Activated CD4-positive, alpha-beta T cell treated with anti-CD3 and anti-CD28 coated beads, Interleukin-2, amount 10 ng/mL, durations not matched to agents 7 days and 5 days (primary cell): ENCODE results near the gene EPN3. TPM values are rescaled to one million over a fixed set of nuclear protein-coding genes. Genes with fewer than 3 reads are reported as not detected.

Source experiments
- CTCF ChIA-PET: fragments of 350-600 bp; sonication (Branson Sonifier 250); formaldehyde crosslinking; loops from one replicate; lab custom pipeline; 2021; ENCODE audit warnings: antibody characterized with exemption; lab: Charles Lee
- POLR2A ChIA-PET: fragments of 350-600 bp; sonication (Branson Sonifier 250); formaldehyde crosslinking; loops from one replicate; lab custom pipeline; 2021; ENCODE audit warnings: antibody characterized with exemption; lab: Charles Lee
- DNase-seq: peaks from one replicate; pipeline ENCODE4 v3.0.0-alpha.2; 2020
- H3K27ac Mint-ChIP-seq: one replicate; pipeline ENCODE4 v1.8.0; 2021; ENCODE audit warnings: mild to moderate bottlenecking, moderate library complexity, mixed read lengths
- H3K27me3 Mint-ChIP-seq: one replicate; pipeline ENCODE4 v1.8.0; 2021; ENCODE audit warnings: mixed read lengths
- H3K36me3 Mint-ChIP-seq: one replicate; pipeline ENCODE4 v1.8.0; 2021; ENCODE audit warnings: low read depth, mixed read lengths
- H3K4me1 Mint-ChIP-seq: one replicate; pipeline ENCODE4 v1.8.0; 2021; ENCODE audit warnings: mixed read lengths
- H3K4me3 Mint-ChIP-seq: one replicate; pipeline ENCODE4 v1.8.0; 2021; ENCODE audit warnings: mild to moderate bottlenecking, moderate library complexity, mixed read lengths
- H3K9me3 Mint-ChIP-seq: one replicate; pipeline ENCODE4 v1.8.0; 2021; ENCODE audit warnings: mixed read lengths
- total RNA-seq, 2 experiments: library from RNA; stranded (reverse); gene quantifications; one replicate each; pipeline ENCODE4 v1.2.3, GENCODE V29; 2021

The EPN3 gene
- total RNA-seq, 2 experiments from 2014 or later: not detected

DNA sequence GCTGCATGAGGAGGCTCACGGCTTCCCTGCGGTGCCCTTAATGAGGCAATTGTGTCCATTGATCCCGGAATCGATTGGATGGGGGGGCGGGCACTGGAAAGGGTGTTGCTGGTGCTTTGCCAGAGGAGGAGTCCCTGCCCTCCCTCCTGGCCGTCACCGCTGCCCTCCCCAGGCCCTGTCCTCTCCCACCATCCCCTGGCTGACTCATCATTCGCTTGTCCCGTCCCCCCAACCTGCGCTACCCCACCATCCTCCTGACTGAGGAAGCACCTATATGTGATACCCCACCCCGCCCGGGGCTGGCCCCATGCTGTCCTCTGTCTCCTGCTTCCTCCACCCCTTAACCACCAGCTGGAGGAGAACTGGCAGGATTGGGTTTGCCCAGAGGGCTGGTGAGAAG lies 48.8 kb downstream of the EPN3 start:
- Mint-ChIP-seq H3K4me1 (no peaks in the 10 kb centered on the region), H3K27me3 (no peaks in the 10 kb centered on the region), H3K4me3 (no peak overlapping the region), H3K36me3 (no peaks in the 10 kb centered on the region), H3K27ac (no peak overlapping the region), H3K9me3 (no peaks in the 10 kb centered on the region)
- no peak for DNase-seq
- ChIA-PET CTCF (no interaction called here), POLR2A (no interaction called here)

- H3K27me3 Mint-ChIP-seq: no peaks in the 10 kb centered on the region
- DNase-seq: no peak
- H3K27ac Mint-ChIP-seq: no peak overlapping the region
- POLR2A ChIA-PET: no interaction called here
- CTCF ChIA-PET: no interaction called here
- H3K36me3 Mint-ChIP-seq: no peaks in the 10 kb centered on the region
- H3K4me3 Mint-ChIP-seq: no peak overlapping the region
- H3K9me3 Mint-ChIP-seq: no peaks in the 10 kb centered on the region
- H3K4me1 Mint-ChIP-seq: no peaks in the 10 kb centered on the region
These were observed 50.2 kb downstream of the EPN3 start for GRCh38 chr17:50582741-50583140.

DNA sequence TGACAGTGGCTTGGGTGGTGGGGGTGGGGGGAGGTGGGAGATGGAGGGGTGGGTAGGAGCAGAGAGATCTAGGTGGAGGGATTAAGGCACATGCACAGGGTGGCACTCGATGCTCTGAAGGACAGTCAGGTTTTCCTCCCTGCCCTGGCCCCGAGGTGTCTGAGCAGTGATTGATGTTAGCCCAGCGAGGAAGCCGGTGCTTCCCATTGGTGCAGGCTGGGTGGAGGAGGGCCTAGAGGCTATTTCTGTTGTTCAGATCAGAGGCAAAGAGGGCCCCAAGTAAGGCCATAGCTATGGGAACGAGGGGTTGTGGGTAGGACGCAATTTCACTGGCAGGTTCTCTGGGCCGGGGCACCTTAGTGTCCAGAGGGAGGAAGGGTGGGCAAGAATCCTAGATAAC lies 51.1 kb downstream of the EPN3 start:
- Mint-ChIP-seq H3K4me3 (no peak overlapping the region), H3K27ac (no peak overlapping the region), H3K36me3 (no peaks in the 10 kb centered on the region), H3K9me3 (no peaks in the 10 kb centered on the region), H3K4me1 (no peaks in the 10 kb centered on the region), H3K27me3 (no peaks in the 10 kb centered on the region)
- DNase-seq: no peak
- CTCF ChIA-PET: no interaction called here
- POLR2A ChIA-PET: no interaction called here

- DNase-seq: no peak
- no peaks in the 10 kb centered on the region for H3K36me3 Mint-ChIP-seq
- H3K9me3 Mint-ChIP-seq: no peaks in the 10 kb centered on the region
- H3K4me3 Mint-ChIP-seq: no peak overlapping the region
- no peak overlapping the region for H3K27ac Mint-ChIP-seq
- ChIA-PET CTCF (interaction anchor here (1.4 kb wide), 1 partner anchor 8 kb away, joined by 4 read pairs; no protein-coding TSS in a partner anchor), POLR2A (no interaction called here)
- no peaks in the 10 kb centered on the region for H3K27me3 Mint-ChIP-seq
- H3K4me1 Mint-ChIP-seq: no peaks in the 10 kb centered on the region
These were observed 51.6 kb downstream of the EPN3 start for GRCh38 chr17:50584116-50584515.

DNA sequence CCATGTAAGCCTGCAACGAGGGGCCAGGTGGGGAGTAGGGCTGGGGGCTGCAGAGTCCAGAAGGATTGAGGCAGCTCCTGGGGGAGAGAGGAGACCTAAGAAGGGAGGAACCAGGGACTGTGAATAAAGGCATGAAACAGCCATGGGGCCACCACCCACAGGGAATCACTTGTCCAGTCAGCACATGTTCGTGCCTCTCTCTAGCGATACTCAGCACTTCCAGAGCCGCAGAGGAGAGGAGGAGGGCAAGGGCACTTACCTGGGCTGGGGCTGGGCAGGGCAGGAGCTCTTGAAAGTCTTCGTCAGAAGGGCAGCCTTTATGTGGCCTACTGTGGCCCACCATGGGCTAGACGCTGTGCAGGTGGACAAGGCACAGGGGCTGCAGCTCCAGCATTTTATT lies 52.2 kb downstream of the EPN3 start:
- no peaks in the 10 kb centered on the region for H3K27me3 Mint-ChIP-seq
- H3K36me3 Mint-ChIP-seq: no peaks in the 10 kb centered on the region
- H3K4me3 Mint-ChIP-seq: no peak overlapping the region
- no peaks in the 10 kb centered on the region for H3K4me1 Mint-ChIP-seq
- CTCF ChIA-PET: interaction anchor here (1.4 kb wide), 1 partner anchor 8 kb away, joined by 4 read pairs; no protein-coding TSS in a partner anchor
- H3K9me3 Mint-ChIP-seq: no peaks in the 10 kb centered on the region
- no peak for DNase-seq
- no peak overlapping the region for H3K27ac Mint-ChIP-seq
- POLR2A ChIA-PET: no interaction called here

GRCh38 chr17:50585346-50585745 lies 52.8 kb downstream of the EPN3 start:
- Mint-ChIP-seq H3K36me3 (no peaks in the 10 kb centered on the region), H3K9me3 (no peaks in the 10 kb centered on the region), H3K27ac (no peak overlapping the region), H3K27me3 (no peaks in the 10 kb centered on the region), H3K4me1 (no peaks in the 10 kb centered on the region), H3K4me3 (no peak overlapping the region)
- CTCF ChIA-PET: interaction anchor here (0.6 to 1.6 kb wide), 3 partner anchors 9 to 51 kb away, joined by 3 to 4 read pairs (median 3); no protein-coding TSS in a partner anchor
- POLR2A ChIA-PET: no interaction called here
- DNase-seq: no peak

DNA sequence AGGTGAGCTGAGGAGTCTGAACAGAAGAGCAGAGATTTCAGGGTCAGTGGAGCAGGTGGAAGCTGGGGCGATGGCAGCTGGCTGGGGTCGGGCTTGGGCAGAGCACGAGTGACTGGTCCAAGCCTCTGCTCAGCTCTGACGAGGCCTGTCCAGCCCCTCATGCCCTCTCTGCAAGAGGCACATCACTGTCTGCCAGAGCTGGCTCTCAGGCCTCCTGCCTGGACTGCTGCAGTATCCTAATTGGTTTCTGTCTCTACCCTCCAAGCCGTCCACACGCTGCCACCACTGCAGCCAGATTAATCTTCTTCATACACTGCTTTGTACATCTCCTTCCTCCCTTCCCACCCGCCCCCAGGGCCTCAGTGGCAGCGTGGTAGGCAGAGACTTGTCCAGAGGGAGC lies 53.4 kb downstream of the EPN3 start:
- CTCF ChIA-PET: interaction anchor here (0.6 to 1.6 kb wide), 2 partner anchors 18 to 50 kb away, joined by 3 read pairs; no protein-coding TSS in a partner anchor
- Mint-ChIP-seq H3K4me3 (no peak overlapping the region), H3K27ac (no peak overlapping the region), H3K36me3 (no peaks in the 10 kb centered on the region), H3K27me3 (no peaks in the 10 kb centered on the region), H3K9me3 (no peaks in the 10 kb centered on the region), H3K4me1 (no peaks in the 10 kb centered on the region)
- DNase-seq: no peak
- POLR2A ChIA-PET: no interaction called here

DNA sequence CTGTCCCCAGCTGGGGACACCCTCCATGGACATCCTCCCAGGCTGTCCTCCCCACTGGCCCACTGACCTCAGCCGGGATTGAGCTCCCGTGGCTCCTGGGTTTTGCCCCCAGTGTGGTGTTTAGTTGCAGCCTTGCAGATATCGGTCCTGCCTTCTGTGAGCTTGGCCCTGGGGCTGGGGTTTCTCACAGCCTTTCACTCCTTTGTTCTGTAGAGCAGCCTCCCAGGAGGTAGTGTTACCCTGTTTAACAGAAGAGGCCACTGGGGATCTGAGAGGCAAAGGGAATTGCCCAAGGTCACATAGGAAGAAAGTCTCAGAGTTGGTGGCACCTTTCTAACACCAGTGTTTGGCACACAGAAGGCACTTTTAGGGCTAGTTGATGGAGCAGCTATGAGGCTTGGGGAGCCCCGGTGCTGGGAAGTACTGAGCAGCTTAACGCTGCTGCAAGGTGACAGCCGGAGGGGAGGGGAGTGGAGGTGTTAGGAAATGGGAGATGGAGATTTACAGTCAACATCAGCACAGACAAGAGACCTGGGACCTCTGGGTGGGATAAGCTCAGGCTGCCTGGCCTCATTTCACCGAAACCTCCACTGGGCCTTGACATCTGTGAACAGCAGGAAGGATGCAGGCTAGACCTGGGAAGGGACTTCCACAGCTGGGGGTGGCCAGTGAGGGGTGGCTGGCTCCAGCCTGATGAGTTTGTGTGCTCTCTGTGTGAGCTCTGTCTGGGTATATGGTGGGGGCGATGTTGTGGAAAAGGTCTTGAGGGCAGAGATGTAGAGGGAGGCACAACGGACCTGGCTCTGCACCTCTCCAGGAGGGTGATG lies 54.1 kb downstream of the EPN3 start:
- Mint-ChIP-seq H3K36me3 (no peaks in the 10 kb centered on the region), H3K27ac (no peak overlapping the region), H3K27me3 (no peaks in the 10 kb centered on the region), H3K4me3 (no peak overlapping the region), H3K4me1 (no peaks in the 10 kb centered on the region), H3K9me3 (no peaks in the 10 kb centered on the region)
- CTCF ChIA-PET: interaction anchor here (0.7 to 1.6 kb wide), 3 partner anchors 19 to 49 kb away, joined by 3 read pairs; no protein-coding TSS in a partner anchor
- no peak for DNase-seq
- POLR2A ChIA-PET: no interaction called here

- H3K27ac Mint-ChIP-seq: no peak overlapping the region
- no peak for DNase-seq
- H3K36me3 Mint-ChIP-seq: no peaks in the 10 kb centered on the region
- H3K9me3 Mint-ChIP-seq: no peaks in the 10 kb centered on the region
- ChIA-PET POLR2A (no interaction called here), CTCF (interaction anchor here (1.4 kb wide), 1 partner anchor 43 kb away, joined by 3 read pairs; no protein-coding TSS in a partner anchor)
- H3K4me1 Mint-ChIP-seq: no peaks in the 10 kb centered on the region
- H3K4me3 Mint-ChIP-seq: no peak overlapping the region
- no peaks in the 10 kb centered on the region for H3K27me3 Mint-ChIP-seq
These were observed 55.0 kb downstream of the EPN3 start for GRCh38 chr17:50587571-50587970.

DNA sequence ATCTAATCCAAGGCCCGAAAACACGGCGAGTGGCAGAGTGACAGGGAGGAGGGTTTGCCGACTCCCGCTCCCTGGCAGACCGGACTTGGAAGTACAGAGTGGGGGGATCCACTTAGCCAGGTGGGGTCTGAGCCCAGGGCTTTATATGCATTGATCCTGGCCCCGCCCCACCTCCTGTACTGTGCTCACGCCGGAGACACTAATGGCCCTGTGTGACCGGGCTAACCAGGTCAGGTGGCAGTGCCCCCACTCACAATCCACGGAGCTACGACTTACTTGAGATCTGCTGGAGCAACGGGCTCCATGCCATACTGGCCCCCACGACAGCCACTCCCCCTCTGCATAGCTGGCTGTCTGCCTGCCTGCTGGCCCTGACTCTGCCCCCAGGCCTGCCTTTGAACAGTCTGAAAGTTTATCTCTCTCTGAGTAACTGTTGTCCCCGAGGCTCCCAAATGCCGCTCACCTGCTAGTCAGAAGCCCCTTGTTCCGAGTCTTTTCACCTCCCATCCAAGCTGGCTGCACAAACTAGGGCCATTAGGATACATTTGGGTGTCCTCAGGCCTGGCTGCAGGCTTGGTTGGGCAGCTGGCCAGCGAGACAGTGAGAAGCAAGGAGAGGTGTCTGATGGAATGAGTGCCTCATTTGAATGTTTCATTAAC lies 56.0 kb downstream of the EPN3 start:
- H3K36me3 Mint-ChIP-seq: no peaks in the 10 kb centered on the region
- no peaks in the 10 kb centered on the region for H3K27me3 Mint-ChIP-seq
- ChIA-PET POLR2A (no interaction called here), CTCF (no interaction called here)
- DNase-seq: no peak
- no peak overlapping the region for H3K27ac Mint-ChIP-seq
- H3K9me3 Mint-ChIP-seq: no peaks in the 10 kb centered on the region
- no peak overlapping the region for H3K4me3 Mint-ChIP-seq
- no peaks in the 10 kb centered on the region for H3K4me1 Mint-ChIP-seq

DNA sequence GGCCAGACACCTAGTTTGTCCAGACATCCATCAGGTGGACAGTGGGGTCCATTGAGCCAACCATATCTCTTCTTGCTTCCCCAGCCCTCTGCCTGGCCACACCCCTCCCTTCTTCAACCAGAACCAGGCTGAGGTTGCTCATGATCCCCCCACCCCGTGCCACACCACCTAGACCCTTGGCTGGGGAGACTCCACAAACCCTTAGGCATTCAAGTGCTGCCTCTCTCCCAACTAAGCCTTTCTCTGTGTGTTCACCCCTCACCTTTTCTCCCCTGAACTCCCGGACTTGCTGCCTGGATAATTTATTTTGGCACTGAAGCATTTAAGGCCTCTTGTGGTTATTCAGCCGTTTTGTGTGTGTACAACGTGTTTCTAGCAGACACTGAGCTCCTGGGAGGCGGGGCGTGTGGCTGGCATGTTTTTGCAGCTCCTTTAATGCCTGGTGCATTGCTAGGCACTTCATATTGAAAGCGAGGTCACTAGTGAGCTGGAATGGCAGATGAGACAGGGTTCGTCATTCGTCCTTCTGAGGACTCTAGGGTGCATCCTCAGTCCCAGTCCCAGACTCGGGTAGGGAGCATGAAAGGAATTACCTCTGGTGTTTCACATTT lies 56.7 kb downstream of the EPN3 start:
- CTCF ChIA-PET: interaction anchor here (0.8 kb wide), 1 partner anchor 29 kb away, joined by 3 read pairs; the partner anchor contains the start of gene CACNA1G
- Mint-ChIP-seq H3K36me3 (no peaks in the 10 kb centered on the region), H3K27ac (no peak overlapping the region), H3K4me3 (no peak overlapping the region), H3K4me1 (no peaks in the 10 kb centered on the region), H3K27me3 (no peaks in the 10 kb centered on the region), H3K9me3 (no peaks in the 10 kb centered on the region)
- POLR2A ChIA-PET: no interaction called here
- DNase-seq: no peak

- H3K4me1 Mint-ChIP-seq: no peaks in the 10 kb centered on the region
- H3K4me3 Mint-ChIP-seq: no peak overlapping the region
- POLR2A ChIA-PET: no interaction called here
- H3K9me3 Mint-ChIP-seq: no peaks in the 10 kb centered on the region
- no peak overlapping the region for H3K27ac Mint-ChIP-seq
- no peaks in the 10 kb centered on the region for H3K27me3 Mint-ChIP-seq
- DNase-seq: no peak
- CTCF ChIA-PET: no interaction called here
- H3K36me3 Mint-ChIP-seq: no peaks in the 10 kb centered on the region
These were observed 58.6 kb downstream of the EPN3 start for GRCh38 chr17:50590946-50591737.
